GM12801 (cell line): Measurements from ENCODE around the gene STRIP1.

Experiments
- CTCF ChIP-seq: IDR thresholded peaks from one replicate; pipeline ENCODE4 v1.5.1; 2011; ENCODE audit warnings: control low read depth; ENCODE audit not compliant: insufficient read length; ENCODE audit errors: extremely low read depth

STRIP1 gene

GRCh38 chr1:110011527-110012041 is 22.8 kb upstream of the STRIP1 start:
- TF ChIP-seq CTCF = no peak

GRCh38 chr1:110012100-110012780 is 22.2 kb upstream of the STRIP1 start:
- no peak for TF ChIP-seq CTCF

GRCh38 chr1:110017792-110018191 is 16.6 kb upstream of the STRIP1 start:
- no peak for TF ChIP-seq CTCF

- TF ChIP-seq CTCF = no peak
Measured at GRCh38 chr1:110018396-110018795, 16.0 kb upstream of the STRIP1 start.

- no peak for TF ChIP-seq CTCF
Measured at GRCh38 chr1:110019770-110020169, 14.7 kb upstream of the STRIP1 start.

- TF ChIP-seq CTCF = no peak
Measured at GRCh38 chr1:110021285-110021684, 13.1 kb upstream of the STRIP1 start.

GRCh38 chr1:110024613-110025012 is 9.8 kb upstream of the STRIP1 start:
- TF ChIP-seq CTCF = no peak
